Inferior parietal cortex (tissue), 1 donor: Measurements from ENCODE around the gene NPFFR1.

Source experiments
- DNase-seq: peaks from one replicate; pipeline ENCODE4 v3.0.0-alpha.2; 2016; ENCODE audit errors: extremely low spot score

The NPFFR1 gene, protein sequence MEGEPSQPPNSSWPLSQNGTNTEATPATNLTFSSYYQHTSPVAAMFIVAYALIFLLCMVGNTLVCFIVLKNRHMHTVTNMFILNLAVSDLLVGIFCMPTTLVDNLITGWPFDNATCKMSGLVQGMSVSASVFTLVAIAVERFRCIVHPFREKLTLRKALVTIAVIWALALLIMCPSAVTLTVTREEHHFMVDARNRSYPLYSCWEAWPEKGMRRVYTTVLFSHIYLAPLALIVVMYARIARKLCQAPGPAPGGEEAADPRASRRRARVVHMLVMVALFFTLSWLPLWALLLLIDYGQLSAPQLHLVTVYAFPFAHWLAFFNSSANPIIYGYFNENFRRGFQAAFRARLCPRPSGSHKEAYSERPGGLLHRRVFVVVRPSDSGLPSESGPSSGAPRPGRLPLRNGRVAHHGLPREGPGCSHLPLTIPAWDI

DNA sequence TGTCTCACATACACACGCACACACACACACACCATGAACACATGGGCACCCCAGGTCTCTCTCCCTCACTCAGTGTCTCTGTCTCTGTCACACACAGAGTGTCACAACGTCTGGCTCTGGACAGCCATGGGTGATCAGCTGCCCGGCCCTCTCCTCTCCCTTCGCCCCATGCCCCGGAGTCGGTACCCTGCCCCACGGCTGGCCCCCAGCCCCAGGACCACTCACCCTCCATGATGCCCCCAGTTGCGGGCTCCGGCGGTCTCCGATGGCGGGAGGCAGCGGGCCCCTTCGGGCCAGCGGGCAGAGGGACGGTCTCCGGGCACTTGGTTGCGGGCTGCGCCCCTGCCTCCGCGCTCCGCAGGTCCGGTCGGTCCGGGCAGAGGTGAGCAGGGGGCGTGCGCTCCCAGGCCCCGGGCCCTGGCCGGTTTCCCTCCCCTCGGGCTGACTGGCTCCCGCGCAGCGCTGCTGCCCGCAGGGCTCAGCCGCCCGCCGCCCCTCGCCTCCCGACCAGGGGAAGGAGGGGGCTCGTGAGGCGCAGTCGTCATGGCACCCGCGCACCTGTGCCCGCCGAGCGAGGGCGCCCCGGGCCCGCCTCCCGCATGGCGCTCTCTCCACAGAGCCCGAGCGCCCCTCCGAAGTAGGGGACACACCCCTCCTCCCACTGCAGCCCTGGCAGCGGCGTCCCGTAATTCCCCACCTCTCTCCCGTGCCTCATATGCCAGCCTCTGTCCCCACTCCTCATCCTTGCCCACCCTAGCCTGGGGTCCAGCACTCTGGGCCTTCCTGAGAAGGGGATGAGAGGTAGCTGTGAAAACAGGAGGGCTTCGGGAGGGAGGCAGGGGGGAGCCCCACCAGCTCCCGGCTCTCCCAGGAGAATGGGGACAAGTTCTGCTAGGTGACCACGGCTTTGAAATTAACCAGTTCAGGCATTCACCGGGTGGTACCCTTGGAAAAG is at the start of gene NPFFR1:
Gene NPFFR1 (minus strand): TSS at position 560 of the 955 bp plus-strand sequence. CDS start 328 bp downstream, at position 232.
- DNase-seq: no peak

DNA sequence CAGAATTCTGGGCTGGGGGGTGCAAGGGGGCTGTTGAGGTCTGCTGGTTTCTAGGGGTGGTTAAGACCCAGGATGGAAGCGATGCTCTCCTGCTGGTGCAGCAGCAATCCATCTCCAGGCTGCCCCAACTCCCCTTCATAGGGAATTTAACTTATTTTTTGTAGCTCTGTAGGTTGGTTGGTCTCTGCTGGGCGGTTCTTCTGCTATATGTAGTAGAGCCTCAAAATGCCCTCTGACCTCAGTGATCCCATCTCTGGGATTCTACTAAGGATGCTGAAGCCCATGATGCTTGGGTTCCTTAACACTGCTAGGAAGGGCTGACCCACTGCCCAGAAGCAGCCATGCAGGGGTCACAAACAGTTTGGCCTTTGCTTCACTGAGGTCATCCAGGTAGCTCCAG is 49.5 kb upstream of the NPFFR1 start:
- no peak for DNase-seq

DNA sequence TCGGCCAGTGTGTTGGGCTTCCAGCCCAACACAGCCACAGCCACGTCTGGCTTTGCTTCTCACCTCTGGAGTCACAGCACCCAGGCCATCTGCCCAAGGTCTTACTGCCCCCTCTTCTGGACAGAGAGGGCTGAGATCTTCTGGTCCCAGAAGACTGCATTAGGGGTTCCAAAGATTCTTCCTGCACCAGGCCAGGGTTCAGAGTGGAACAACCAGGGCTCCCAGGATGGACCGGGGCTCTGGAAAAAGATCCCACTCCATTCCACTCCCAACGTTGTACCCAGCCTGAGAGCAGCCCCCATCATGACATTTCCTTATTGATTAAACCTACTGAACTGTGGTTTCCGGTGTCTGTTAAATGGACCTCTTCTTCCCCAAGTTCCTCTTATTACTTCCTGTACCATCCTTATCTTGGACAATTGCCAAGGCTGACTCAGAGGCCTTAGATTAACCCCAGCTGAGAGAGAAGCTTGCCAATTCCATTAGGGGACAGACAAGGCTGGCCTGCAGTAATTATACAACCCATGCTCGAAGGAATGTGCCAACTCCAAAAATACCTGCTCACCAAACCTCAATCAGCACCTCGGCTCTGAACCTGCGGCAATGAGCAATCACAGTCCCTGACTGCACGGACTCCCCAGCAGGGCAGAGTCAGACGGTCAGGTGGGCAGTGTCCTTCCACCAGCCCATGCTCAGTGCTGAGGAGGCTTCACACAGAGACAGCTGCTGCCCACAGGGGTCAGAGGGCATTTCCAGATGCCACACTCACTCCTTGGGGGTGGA is 47.9 kb upstream of the NPFFR1 start:
- peak; percentile 63 for DNase-seq

DNA sequence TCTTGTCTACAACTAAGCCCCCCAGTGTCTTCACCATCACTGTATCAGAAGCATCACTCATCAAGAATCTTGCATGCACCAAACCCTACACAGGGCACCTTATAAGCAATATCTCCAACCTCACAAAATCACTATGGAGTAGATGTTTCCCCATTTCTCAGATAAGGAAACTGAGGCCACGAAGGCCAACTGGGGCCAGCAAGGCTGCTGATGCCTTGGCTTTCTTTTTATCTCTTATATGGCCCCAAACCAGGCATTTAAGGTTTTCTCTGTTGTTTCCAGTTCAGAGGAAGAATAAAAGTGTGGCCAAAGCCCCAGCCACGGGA is 47.3 kb upstream of the NPFFR1 start:
- DNase-seq: no peak

DNA sequence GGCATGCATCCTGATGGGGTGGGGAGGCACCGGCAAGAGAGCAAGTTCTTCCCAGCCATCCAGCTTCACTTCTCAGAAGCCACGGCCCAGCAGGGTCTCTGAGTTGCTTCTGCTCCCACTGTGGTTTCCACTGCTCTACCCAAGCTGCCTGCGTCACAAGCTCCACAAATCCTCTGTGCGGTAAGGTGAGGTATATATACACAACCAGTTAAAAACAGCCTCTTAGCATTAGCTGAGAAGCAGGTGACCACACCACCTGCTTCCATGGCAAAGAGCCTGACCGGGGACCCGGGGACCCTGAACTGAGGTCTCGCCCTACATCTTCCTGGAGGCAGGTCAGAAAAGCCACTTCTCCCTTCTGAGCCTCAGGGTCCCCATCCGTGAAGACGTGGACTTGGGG is 46.9 kb upstream of the NPFFR1 start:
- DNase-seq: no peak

DNA sequence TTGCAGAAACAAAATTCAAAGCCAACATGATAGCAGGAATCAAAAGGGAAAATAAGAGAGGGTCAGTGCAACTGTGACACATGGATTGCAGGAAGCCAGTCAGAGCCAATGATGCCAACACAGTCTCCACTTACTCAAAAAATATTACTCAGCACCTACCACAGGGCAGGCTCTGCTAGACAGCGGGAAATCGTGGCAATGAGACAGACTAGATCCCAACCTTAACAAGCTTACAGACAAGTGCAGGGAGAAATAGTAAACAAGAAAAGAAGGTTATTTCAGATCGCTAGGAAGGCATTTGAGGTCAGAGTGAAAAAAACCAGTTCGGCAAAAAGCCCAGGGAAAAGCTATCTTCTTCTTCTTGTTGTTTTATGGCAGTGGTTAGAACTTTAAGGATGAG is 45.2 kb upstream of the NPFFR1 start:
- DNase-seq: no peak

DNA sequence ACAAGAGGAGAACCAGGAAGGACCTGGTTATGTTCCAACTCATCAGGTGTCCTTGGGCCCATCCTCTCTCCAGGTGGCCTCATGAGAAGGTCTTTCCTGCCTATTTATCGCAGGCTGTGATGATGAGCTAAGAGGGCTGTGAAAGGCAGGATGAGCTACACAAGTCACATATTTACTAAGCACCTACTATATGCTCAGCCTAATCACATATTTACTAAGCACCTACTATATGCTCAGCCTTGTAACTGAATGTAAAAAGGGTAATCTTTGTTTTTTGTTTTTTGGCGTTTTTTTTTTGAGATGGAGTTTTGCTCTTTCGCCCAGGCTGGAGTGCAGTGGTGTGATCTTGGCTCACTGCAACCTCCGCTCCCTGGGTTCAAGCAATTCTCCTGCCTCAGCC is 44.2 kb upstream of the NPFFR1 start:
- DNase-seq: no peak

DNA sequence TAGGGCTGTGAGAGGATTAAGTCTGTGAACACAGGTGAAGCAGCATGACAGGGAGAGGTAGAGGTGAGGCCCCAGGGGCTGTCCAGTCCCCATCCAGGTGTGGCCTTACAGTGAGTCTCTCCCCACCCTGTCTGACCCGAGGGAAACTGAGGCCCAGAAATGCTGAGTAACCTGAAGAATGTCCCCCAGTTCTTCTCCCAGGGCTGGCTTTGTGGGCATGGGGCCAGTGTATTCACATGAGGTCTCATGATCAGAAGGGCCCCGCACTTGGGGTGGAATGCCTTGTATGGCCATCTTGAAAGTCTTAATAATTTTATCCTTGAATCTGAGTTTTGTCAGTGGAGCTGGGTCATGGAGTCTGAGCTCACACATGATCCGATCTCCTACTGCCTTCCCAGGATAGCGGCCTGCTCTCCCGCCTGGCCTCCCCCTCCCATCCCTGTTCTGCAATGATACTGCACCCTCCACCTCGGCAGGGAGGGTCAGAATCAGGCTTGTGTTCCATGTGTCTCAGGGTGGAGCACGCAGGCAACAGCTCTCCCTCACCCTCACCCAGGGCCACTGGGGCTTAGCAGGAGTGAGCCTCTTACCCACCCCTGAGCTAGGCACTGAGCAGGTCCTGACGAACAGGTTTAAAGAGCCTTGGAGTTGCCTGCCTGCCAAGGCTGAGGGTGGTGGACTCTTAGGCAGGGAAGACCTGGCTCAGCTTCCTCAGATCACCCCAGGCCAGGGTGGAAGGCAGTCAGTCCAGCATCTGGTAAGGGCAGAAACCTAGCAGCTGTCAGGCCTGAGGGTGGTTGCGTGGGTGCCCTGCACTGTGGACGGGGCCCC is 41.4 kb upstream of the NPFFR1 start:
- no peak for DNase-seq

DNA sequence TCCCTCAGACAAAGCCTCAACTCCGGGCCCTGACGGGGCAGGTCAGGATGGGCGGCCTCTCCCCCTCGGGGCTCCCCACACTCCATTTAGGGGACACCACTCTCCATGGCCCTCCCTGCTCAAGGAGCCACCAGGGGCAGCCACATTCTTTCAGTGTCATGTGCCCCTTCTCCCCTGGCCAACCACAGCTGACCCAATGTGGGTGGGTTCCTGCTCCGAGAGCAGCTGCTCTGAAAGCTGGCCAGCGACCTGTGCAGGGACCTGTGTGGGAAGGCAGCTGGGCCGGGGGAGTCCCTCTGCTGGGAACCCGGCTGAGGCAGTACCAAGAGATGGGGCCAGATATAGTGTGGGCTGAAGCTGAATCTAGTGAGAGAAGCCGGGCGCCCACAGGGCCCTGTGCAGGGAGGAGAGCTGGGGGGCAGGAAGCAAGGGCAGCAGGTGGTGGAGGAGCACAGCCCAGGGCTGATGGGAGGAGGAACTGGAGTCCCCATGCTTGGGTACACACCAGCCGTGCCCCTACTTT is 40.6 kb upstream of the NPFFR1 start:
- DNase-seq: no peak

DNA sequence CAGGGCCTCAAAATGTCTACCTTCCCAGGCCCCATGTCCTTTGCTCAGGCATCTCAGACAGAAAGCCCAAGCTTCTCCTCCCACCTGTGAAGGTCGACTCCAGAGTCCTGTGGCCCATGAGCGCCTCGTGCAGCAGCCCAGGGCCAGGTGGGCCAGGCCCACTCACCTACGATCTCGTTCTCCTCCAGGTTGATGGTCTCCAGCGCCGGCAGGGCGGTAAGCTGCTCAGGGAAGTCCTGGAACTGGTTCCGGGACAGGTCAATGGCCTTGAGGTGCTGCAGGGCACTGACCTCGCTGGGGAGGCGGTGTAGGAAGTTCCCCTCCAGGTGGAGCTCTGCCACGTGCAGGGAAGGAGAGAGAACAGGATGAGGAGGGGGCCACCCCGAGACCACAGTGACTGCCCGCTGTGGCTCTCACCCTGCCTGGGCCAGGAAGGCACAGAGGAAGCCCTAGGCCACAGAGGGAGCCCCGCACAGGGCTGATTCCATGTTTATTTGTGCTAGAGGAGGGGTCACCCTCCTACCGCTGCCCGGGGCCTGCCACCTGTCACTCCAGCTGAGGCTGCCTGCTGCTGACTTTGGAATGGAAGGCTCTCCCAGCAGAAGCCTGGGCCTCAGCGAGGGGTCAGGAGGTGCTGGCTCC is 40.0 kb upstream of the NPFFR1 start:
- DNase-seq: no peak

DNA sequence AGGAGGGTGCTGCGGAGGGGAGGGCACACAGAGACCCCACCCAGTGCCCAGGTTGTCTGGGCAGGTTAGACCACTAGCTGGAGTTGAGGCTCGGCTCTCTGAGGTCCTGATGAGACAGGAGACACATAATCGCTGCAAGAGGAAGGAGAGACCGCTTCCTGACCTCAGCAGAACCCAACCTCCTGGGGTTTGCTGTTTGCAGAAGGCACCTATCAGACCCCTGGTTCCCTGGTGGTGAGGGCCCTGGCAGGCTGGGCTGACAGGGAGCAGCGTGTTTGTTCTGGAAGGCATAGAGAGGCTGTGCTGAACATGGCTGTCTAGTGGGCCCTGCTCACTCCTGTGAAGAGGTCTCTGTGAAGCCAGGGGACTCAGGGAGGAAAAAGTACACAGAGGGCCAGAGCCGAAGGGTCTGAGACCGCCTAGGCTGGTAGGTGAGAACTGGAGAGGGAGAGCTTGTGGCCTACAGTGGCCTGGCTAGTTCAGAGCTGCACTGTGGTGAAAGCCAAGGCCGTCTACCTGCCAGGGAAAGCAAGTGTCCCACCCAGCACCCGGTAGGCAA is 39.4 kb upstream of the NPFFR1 start:
- no peak for DNase-seq

DNA sequence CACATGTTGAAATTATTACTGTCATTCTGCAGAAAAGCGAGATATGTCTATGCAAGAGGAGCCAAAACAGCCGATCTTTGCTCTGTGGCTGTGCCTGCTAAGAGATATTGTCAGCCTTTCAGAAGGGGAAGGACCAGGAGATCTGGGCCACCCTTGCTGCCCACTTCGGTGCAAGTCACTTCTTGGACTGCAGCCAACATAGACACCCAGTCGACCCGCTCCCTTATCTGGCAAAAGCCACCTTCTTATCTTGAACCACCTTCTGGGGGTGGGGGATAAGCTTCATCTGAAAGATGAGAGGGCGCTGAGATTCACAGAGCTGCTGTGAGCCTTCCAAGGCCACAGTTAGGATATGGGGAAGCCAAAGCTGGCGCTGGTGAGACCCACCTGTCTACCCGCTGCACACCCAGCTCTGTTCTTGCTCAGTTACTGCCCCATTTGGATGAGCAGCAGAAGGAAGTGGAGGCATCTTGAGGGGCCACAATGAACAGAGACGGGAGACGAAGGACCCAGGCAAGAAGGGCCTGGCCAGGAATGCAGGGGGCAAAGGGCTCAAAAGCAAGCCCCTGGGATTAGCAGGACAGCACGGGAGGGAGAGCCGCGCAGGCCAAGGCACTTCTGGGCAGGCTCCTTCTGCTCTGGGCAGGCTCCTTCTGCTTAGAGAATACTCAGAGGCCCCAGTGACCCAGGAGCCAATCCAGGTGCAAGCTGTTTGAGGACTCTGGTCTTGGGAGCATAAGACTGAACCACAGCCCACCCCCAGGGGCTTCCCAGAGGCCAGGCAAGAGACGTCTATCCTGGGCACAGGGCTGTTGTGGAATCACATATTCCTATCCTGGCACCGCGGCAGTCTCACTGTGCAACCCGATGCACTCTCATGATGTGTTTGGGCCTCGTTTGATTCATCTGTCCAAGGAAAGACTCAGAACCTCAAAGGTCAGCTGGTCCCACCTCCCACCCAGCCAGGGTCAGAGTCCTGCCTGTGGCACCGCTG is 38.4 kb upstream of the NPFFR1 start:
- no peak for DNase-seq

DNA sequence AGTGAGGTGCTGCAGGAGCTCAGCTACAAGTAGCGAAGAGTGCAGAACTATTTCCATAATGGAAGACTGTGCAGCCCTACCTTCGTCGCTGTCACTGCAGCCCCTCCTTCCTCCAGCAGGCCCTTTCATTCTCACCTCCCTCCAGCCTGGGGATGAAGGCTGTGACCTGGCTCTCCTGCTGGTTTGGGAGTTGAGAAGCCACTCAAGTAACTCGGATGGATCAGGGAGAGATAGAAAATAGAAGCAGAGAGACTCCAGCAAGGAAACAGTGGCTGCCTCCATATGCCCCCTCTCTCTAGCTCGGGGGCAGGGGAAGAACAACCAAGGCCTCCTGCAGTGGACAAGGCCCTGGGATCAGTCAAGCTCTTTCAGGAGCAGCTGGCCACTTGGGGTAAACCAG is 37.4 kb upstream of the NPFFR1 start:
- no peak for DNase-seq

DNA sequence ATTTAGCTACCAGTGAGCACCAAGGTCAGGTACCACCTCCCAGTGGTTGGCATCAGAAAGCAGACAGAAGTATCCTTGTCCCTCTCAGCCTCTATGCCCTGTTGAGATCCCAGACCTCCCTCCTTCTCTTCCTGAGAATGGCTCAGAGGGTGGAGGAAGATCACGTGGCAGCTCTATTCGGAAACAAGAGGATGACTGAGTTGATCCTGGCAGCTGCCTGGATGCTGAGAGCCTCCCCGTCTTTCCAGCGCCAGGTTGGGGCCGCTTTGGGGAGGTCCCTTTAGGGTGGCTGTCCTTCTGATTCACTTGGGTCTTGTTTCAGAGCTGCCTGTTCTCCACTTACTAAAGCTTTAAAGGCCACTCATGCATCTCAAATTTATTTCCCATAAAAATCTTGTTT is 36.9 kb upstream of the NPFFR1 start:
- no peak for DNase-seq

DNA sequence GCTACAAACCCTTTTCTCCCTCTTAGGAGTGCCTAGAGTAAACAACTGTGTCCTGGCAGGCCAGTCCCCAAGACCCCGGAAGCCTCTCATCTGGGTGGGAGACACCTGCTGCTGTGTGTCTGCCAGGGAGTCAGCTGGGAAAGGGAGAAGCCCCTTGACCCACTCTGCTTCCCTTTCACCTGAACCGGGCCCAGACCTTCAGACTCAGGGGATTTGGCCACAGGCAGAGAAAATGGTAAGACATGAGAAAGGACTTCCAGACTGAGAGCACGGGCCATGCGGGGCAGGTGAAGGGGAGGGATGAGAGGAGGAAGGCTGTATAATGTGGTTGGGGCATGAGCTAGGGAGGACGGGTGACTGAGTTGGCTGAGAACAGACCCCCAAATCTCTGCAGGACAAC is 36.0 kb upstream of the NPFFR1 start:
- DNase-seq: no peak

DNA sequence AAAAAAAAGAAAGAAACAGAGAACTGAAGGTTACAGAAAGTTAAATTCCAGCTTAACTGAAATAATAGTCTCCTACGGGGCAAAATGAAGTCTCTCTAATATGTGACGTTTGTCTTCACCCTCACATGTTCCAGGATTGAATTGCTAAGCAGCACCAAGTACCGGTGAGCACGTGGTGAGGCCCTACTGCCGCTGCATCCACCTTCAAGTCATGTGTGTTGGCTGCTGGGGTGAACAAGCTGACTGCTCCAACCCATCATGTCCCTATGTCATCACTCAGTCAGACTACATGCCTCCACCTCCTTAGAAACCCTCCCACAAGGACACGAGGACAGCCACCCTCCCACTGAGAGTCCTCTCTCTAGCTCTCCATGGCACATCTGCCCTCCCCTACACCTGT is 35.4 kb upstream of the NPFFR1 start:
- DNase-seq: no peak

DNA sequence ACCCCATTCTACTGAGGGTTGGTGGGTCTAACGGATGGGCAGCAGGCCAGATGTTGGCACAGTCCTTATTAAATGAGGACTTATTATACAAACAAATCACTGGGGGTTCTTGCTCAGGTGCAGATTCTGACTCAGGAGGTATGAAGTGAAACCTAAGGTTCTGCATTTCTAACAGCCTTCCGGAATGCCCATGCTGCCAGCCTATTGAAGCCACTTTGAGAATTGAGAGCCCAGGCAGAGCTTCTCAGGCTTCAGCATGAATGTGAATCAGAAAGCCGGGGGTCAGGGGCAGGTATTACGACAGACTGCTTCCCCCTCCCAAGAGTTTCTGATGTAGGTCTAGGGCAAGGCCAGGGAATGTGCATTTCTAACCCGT is 34.1 kb upstream of the NPFFR1 start:
- no peak for DNase-seq

DNA sequence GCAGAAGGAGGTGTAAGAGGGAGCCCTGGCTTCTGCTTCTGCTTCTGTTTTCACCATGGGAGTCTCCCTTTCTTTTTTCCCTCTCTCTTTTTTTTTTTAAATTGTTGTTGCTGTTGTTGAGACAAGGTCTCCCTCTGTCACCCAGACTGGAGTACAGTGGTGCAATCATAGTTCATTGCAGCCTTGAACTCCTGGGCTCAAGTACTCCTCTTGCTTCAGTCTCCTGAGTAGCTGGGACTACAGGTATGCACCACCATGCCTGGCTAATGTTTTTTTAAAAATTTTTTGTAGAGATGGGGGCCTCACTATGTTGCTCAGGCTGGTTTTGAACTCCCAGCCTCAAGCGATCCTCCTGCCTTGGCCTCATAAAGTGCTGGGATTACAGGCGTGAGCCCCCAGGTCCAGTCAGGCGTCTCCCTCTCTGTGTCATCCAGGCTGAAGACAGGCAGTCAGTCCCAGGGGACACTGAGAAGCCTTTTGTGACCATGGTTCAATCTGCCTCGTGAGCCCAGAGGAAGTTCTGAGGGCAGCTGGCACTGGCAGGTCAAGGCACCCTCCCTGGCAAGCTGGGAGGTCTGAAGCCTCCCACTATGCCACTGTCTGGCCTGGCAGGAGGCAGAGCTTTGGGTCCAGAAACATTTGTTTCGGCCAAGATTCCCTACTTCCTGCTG is 33.6 kb upstream of the NPFFR1 start:
- no peak for DNase-seq
